Adrenal gland (tissue), 5 donors: ENCODE data around the gene USF2.

Experiments
- POLR2A ChIP-seq, 2 donors: fragments of 450-650 bp; IDR thresholded peaks; one replicate each; pipeline ENCODE4 v1.6.1; 2017; ENCODE audit warnings: antibody characterized with exemption in 2 of 2, mild to moderate bottlenecking in 2 of 2, moderate library complexity in 1 of 2
- TF ChIP-seq, protein P1 (sequence below), 6 experiments: fragments of 450-650 bp in 4 of 6; fragments of 200-600 bp in 2 of 6; sonication (generic) in 1 of 6; IDR thresholded peaks; 1 replicate in 5 of 6; 2 replicates in 1 of 6; pipeline versions ENCODE4 v1.5.1 to v1.8.0; 2016 to 2021; ENCODE audit warnings: antibody characterized with exemption in 6 of 6, mild to moderate bottlenecking in 2 of 6, moderate library complexity in 1 of 6
- donor health status: DM: no; HTN: no; CAD: no.

DNA sequence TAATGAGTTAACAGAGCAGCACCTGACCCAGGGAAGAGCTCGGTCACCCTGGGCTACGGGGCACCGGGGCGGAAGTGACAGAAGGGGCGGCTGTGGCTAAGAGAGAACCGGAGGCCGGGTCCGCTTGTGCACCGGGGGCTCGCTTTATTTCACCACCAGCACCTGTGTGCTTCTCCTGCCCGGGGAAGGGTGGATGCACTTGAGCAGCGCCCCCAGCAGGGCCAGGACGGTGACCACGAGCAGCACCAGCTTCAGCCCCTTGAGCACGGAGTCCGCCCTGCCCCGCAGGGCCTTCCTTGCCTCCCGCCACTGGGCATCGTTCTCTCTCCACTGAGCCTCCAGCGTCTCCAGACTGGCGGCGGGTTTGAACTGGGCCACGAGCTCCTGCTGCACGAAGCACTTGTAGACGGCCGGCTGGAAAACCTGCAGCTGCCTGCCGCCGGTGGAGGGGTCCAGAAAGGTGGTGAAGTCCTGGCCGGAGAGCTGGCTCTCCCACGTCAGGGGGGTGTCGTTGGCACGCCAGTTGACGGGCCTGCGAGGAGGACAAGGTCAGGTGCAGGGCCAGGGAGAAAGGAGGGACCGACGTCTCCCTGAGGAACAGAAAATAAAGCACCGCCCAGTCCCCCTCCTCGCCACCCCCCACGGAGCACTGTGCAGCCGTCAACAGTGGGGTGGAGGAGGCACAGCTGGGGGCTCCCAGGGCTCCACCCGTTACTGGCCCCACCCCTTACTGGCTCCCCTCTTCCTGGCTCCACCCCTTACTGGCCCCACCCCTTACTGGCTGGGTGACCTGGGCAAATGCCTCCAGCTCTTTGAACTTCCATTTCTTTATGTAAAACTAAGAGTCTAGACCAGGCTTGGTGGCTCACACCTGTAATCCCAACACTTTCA, 43.8 kb upstream of the USF2 start:
- TF ChIP-seq, protein P1, sequence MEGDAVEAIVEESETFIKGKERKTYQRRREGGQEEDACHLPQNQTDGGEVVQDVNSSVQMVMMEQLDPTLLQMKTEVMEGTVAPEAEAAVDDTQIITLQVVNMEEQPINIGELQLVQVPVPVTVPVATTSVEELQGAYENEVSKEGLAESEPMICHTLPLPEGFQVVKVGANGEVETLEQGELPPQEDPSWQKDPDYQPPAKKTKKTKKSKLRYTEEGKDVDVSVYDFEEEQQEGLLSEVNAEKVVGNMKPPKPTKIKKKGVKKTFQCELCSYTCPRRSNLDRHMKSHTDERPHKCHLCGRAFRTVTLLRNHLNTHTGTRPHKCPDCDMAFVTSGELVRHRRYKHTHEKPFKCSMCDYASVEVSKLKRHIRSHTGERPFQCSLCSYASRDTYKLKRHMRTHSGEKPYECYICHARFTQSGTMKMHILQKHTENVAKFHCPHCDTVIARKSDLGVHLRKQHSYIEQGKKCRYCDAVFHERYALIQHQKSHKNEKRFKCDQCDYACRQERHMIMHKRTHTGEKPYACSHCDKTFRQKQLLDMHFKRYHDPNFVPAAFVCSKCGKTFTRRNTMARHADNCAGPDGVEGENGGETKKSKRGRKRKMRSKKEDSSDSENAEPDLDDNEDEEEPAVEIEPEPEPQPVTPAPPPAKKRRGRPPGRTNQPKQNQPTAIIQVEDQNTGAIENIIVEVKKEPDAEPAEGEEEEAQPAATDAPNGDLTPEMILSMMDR (IDR thresholded peaks at IDR 0.05), result no peak
- no peak for TF ChIP-seq POLR2A (IDR thresholded peaks at IDR 0.05)
